Activated CD4-positive, alpha-beta memory T cell treated with anti-CD3 and anti-CD28 coated beads, Interleukin-2, amount 10 ng/mL, durations not matched to agents 7 days and 5 days (primary cell): ENCODE data around the gene NKX3-2. TPM values are rescaled to one million over a fixed set of nuclear protein-coding genes. Genes with fewer than 3 reads are reported as not detected.

ENCODE experiments used
- CTCF ChIA-PET: fragments of 350-600 bp; sonication (Branson Sonifier 250); formaldehyde crosslinking; loops from one replicate; lab custom pipeline; 2021; ENCODE audit warnings: antibody characterized with exemption, inconsistent platforms; lab: Charles Lee
- POLR2A ChIA-PET: fragments of 350-600 bp; sonication (Branson Sonifier 250); formaldehyde crosslinking; loops from one replicate; lab custom pipeline; 2021; ENCODE audit warnings: antibody characterized with exemption; lab: Charles Lee
- DNase-seq: peaks from one replicate; pipeline ENCODE4 v3.0.0-alpha.2; 2020
- H3K27ac Mint-ChIP-seq: one replicate; pipeline ENCODE4 v1.8.0; 2021; ENCODE audit warnings: mild to moderate bottlenecking, mixed read lengths
- H3K27me3 Mint-ChIP-seq: one replicate; pipeline ENCODE4 v1.8.0; 2021; ENCODE audit warnings: mixed read lengths
- H3K36me3 Mint-ChIP-seq: one replicate; pipeline ENCODE4 v1.8.0; 2021; ENCODE audit warnings: low read depth, mixed read lengths
- H3K4me1 Mint-ChIP-seq: one replicate; pipeline ENCODE4 v1.8.0; 2021; ENCODE audit warnings: mixed read lengths
- H3K4me3 Mint-ChIP-seq: one replicate; pipeline ENCODE4 v1.8.0; 2021; ENCODE audit warnings: mild to moderate bottlenecking, mixed read lengths
- H3K9me3 Mint-ChIP-seq: one replicate; pipeline ENCODE4 v1.8.0; 2021; ENCODE audit warnings: mixed read lengths
- total RNA-seq, 2 experiments: library from RNA; stranded (reverse); gene quantifications; one replicate each; pipeline ENCODE4 v1.2.3, GENCODE V29; 2021

NKX3-2 gene
- total RNA-seq, 2 experiments from 2014 or later = not detected

DNA sequence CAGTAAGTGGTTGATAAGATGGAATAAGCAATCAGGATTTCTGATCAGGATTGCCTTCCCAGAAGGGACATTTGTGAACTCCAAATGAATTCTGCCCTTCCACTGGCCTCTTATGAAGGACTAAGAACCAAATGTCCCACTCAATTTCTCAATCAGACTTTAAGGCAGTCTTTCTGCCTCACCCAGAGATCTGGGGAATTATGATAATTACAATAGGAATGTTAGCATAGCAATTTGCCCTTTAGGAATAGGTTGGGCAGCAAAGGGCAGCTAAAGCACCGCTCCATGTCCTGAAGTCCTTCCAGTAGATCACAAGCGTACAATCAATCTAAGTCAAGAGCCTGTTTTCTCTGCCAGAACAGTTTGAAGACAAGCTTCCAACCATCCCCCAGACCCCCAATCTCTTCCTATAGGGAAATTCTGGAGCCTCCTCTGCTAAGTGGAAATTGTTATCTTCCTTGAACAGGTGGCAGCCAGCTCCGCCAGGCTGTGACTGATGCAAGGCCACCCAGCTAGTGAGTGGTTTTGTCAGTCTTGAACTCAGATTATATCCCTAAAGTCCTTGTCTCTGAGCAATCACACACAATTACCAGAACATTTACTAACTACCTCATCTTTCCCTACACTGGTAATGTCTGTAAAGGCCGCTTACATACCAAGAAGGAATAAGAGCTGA is 18.6 kb downstream of the NKX3-2 start:
- ChIA-PET CTCF (interaction anchor here (1.4 kb wide), 1 partner anchor 15 kb away, joined by 5 read pairs; no protein-coding TSS in a partner anchor), POLR2A (interaction anchor here (1.1 kb wide), 1 partner anchor 11 kb away, joined by 4 read pairs; no protein-coding TSS in a partner anchor)
- Mint-ChIP-seq H3K36me3 (peaks cover 16% of the 10 kb centered on the region), H3K4me1 (peaks cover 18% of the 10 kb centered on the region), H3K9me3 (peaks cover 8% of the 10 kb centered on the region), H3K4me3 (no peak overlapping the region), H3K27me3 (peaks cover 92% of the 10 kb centered on the region), H3K27ac (no peak overlapping the region)
- no peak for DNase-seq

DNA sequence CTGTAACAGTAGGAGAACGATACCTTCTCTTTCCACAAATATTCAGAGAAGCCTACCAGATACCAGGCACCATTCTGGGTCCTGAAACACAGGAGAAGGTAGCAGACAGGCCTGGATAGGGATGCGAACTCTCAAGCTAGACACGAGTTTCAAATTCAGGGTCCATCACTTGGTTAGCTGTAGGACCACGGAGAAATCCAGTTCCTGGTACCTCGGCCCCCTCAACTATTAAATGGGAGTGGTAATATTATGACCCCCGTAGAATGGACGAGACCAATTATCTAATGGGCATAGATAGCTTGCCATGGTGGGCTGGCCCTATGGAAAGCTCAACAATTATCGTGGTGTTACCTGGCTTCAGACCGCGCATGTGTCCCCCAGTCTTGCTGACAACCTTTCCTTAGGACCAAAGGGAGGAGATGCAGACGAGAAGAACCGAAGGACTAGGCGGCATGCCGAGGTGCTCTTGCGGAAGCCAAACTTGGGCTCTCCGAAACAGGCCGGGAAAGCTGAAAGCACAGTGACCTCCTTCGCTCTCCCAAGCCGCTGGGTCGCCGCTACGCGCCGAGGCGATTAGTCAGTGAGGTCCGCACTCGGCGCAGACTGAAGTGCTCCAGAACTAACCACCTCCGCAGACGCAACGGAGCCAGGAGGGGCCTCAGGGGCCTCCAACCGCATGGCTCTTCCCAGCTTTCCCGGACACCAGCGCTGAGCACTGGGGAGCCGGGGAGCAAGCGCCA is 19.6 kb downstream of the NKX3-2 start:
- POLR2A ChIA-PET = no interaction called here
- Mint-ChIP-seq H3K27me3 (peaks cover 86% of the 10 kb centered on the region), H3K4me3 (no peak overlapping the region), H3K27ac (no peak overlapping the region), H3K9me3 (peaks cover 8% of the 10 kb centered on the region), H3K4me1 (peaks cover 18% of the 10 kb centered on the region), H3K36me3 (peaks cover 16% of the 10 kb centered on the region)
- CTCF ChIA-PET = interaction anchor here (1.4 kb wide), 1 partner anchor 16 kb away, joined by 5 read pairs; no protein-coding TSS in a partner anchor
- no peak for DNase-seq

DNA sequence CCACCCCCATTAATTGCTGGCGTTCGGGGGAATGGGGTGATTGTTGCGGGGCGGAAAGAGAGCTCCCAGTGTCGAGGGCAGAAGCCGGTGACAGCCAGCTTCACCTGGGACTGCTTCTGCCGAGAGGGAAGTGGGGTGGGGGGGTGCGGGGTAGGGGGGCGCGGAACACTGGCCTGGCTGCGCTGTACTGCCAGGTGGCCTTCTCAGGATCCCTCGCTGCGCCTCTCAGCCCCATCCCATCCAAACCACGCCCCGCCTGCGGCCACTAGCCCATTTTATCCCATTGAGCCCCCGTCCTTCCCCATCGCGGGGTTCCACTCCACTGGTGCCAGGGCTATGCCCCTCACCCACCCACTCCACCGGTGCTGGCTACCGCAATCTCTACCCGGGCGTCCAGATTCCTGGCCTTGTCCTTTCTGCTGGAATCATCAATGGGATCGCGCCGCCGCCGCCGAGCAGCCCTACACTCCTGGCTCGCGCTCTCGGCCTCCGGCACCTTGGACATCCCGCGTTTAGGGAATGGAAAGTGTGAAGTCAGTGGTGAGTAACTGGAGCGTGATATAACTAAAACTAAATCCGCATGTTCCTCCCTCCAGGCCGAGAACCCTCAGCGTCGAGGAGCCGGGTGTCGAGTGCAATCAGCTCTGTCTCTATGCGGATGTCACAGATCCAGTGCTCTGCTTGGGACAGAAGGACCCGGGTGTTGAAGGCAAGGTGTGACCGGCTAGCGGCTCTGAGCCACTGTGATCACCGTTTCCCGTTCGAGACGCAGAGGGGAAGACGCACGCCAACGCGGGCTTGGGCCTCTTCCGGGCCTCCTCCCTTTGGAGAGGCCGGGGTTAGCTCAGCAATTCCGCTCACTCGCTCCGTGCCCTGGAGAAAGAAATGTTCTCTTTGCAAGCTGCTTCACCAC is 20.5 kb downstream of the NKX3-2 start:
- H3K36me3 Mint-ChIP-seq = peaks cover 15% of the 10 kb centered on the region
- ChIA-PET POLR2A (no interaction called here), CTCF (no interaction called here)
- H3K9me3 Mint-ChIP-seq = peaks cover 7% of the 10 kb centered on the region
- DNase-seq = no peak
- peaks cover 84% of the 10 kb centered on the region for H3K27me3 Mint-ChIP-seq
- H3K4me1 Mint-ChIP-seq = peaks cover 16% of the 10 kb centered on the region
- H3K27ac Mint-ChIP-seq = no peak overlapping the region
- H3K4me3 Mint-ChIP-seq = no peak overlapping the region

DNA sequence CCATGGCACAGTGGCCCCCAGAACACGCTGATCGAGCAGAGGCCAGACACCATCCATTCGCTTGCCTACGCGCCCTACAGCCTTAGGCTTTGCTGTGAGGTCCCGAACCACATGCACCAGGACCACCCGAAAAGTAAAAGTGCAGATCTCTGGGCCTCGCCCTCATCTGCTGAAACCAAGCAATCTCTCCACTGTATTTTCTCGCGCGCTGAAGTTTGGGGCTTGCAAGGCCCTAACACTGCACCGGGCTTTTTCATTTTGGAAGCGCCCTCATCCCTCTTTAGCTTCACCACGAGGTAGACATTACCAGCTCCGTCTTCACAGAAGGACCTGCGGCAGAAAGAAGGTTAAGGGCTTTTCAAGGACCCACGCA is 21.2 kb downstream of the NKX3-2 start:
- CTCF ChIA-PET = no interaction called here
- H3K27ac Mint-ChIP-seq = no peak overlapping the region
- H3K4me1 Mint-ChIP-seq = peaks cover 8% of the 10 kb centered on the region
- peaks cover 6% of the 10 kb centered on the region for H3K9me3 Mint-ChIP-seq
- H3K4me3 Mint-ChIP-seq = no peak overlapping the region
- H3K36me3 Mint-ChIP-seq = peaks cover 8% of the 10 kb centered on the region
- POLR2A ChIA-PET = no interaction called here
- no peak for DNase-seq
- peaks cover 80% of the 10 kb centered on the region for H3K27me3 Mint-ChIP-seq

DNA sequence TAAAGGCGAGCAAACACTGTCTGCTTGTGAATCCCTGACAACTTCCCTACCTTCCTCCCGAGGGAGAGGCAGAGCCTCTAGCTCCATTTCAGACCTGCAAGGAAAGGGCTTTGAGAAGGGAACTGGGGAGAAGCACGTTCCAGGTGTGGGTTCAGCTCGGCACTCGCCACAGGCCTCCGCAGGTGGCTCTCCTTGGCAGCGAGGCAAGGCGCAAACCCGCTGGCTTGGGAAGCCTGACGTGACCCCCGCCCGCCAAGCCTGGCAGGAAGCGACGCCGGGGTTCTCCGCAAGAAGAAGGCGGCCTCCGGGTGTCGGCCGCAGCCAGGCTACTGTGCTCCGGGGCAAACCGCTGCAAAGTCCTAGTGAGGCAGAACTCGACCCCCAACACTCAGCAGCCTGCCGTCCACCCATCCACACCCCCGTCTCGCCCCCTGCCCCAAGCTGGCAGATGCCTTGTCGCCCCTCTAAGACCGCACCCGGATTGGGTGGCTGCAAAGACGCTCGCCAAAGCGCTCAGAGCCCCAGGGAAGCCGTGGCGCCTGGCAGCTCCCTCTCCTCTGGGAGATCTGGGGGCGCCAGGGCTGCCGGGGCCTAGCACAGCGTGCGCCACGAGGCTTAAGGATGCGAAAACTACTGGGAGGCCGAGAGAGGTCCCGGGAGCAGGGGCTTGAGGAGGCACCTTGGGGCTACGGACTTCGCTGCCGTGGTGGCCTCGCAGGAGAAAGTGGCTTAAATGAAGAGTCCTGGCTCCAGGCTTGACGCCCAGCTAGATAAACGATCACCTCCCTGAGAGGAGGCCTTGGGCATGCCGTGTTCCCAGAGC is 21.8 kb downstream of the NKX3-2 start:
- no peak for DNase-seq
- no peak overlapping the region for H3K27ac Mint-ChIP-seq
- CTCF ChIA-PET = interaction anchor here (0.6 kb wide), 1 partner anchor 12 kb away, joined by 3 read pairs; no protein-coding TSS in a partner anchor
- H3K9me3 Mint-ChIP-seq = peaks cover 6% of the 10 kb centered on the region
- no peak overlapping the region for H3K4me3 Mint-ChIP-seq
- peaks cover 6% of the 10 kb centered on the region for H3K4me1 Mint-ChIP-seq
- POLR2A ChIA-PET = no interaction called here
- H3K27me3 Mint-ChIP-seq = peaks cover 75% of the 10 kb centered on the region
- peaks cover 7% of the 10 kb centered on the region for H3K36me3 Mint-ChIP-seq

DNA sequence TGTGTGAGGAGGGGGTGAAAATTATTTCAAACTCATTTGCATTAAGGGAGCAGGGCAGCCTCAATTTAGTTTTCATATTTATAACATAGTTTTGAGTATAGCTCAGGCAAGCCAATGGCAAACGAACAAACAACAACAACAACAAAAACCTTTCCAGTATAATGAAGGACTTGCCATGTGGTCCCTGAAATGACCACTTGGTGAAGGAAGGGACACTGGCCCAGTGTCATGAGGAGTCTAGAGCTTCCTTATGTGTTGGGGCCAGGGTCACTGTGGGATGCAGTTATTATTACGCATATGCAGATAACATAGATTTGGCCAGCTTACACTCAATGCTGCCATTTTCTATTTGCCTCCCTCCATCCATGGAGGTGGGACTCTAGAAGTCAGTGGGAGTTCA is 23.3 kb downstream of the NKX3-2 start:
- POLR2A ChIA-PET = interaction anchor here (0.7 kb wide), 1 partner anchor 16 kb away, joined by 3 read pairs; no protein-coding TSS in a partner anchor

DNA sequence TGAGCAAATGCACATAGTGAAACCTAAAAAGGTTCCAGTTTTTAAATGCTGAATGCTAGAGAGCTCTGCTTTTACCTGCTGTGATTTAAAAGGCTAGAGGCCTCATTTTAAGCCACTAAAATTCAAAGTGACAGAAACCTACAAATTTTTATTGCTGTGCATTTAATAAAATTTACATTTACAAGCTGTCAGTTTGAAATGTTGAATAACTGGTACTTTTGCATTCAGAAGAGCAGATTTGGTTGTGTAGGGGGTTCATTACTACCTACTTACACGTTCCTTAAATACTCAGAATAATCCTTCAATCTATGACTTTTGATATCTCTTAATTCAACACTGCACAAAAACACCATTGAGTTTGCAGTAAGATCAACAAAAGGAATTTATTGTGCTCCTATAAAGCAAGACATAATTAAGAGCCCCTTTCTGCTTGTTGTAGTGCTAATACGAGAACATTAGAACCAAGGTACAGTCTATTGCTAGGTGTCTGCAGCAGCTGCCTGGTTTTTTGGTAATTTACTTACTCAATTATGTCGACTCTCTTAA is 27.9 kb downstream of the NKX3-2 start:
- ChIA-PET CTCF (no interaction called here), POLR2A (no interaction called here)
- Mint-ChIP-seq H3K4me1 (no peaks in the 10 kb centered on the region), H3K27ac (no peak overlapping the region), H3K4me3 (no peak overlapping the region), H3K36me3 (no peaks in the 10 kb centered on the region), H3K9me3 (no peaks in the 10 kb centered on the region), H3K27me3 (peaks cover 43% of the 10 kb centered on the region)
- no peak for DNase-seq

More for the DNA sequence above, 23.3 kb downstream of the NKX3-2 start:
- CTCF ChIA-PET = no interaction called here
- no peak overlapping the region for H3K27ac Mint-ChIP-seq
- peaks cover 6% of the 10 kb centered on the region for H3K9me3 Mint-ChIP-seq
- peaks cover 70% of the 10 kb centered on the region for H3K27me3 Mint-ChIP-seq
- H3K36me3 Mint-ChIP-seq = peaks cover 7% of the 10 kb centered on the region
- peaks cover 3% of the 10 kb centered on the region for H3K4me1 Mint-ChIP-seq
- no peak for DNase-seq
- H3K4me3 Mint-ChIP-seq = no peak overlapping the region

DNA sequence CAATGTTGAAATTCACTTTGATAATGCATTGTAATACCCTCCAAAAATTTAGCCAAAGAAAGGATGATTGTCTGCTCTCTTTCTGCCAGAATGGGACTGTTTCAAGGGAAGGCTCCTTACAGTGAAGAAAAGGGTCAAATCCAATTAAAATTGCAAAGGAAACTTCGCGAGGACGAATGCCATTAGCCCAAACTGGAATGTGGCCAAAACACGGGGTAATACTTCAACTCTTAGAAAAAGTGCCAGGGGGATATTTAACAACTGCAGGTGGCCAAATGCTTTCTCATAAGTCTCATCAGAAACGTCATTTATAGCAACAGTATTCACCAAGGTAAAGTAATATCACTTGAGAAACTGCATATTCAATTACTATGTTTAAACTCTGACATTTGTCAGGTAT is 29.0 kb downstream of the NKX3-2 start:
- Mint-ChIP-seq H3K27ac (no peak overlapping the region), H3K27me3 (peaks cover 42% of the 10 kb centered on the region), H3K4me3 (no peak overlapping the region), H3K9me3 (no peaks in the 10 kb centered on the region), H3K4me1 (no peaks in the 10 kb centered on the region), H3K36me3 (no peaks in the 10 kb centered on the region)
- ChIA-PET POLR2A (no interaction called here), CTCF (no interaction called here)
- DNase-seq = no peak

DNA sequence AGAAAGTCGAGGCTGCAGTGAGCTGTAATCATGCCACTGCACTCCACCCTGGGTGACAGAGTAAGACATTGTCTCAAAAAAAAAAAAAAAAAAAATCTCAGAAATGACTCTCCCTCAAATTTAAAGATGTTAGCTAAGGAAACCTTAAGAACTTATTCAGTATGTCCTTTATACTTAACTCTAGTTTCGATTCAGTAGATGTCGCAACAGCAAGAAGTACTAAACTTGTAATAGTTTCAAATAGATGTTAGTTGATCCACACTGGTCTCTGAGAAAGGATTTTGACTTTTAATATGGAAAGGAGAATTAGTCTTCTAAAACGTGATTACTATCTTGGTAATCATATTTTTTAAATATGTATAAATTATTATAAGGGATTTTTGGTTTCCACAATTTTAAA is 29.6 kb downstream of the NKX3-2 start:
- POLR2A ChIA-PET = no interaction called here
- DNase-seq = no peak
- Mint-ChIP-seq H3K36me3 (no peaks in the 10 kb centered on the region), H3K4me1 (no peaks in the 10 kb centered on the region), H3K27me3 (peaks cover 41% of the 10 kb centered on the region), H3K4me3 (no peak overlapping the region), H3K27ac (no peak overlapping the region), H3K9me3 (no peaks in the 10 kb centered on the region)
- CTCF ChIA-PET = no interaction called here

DNA sequence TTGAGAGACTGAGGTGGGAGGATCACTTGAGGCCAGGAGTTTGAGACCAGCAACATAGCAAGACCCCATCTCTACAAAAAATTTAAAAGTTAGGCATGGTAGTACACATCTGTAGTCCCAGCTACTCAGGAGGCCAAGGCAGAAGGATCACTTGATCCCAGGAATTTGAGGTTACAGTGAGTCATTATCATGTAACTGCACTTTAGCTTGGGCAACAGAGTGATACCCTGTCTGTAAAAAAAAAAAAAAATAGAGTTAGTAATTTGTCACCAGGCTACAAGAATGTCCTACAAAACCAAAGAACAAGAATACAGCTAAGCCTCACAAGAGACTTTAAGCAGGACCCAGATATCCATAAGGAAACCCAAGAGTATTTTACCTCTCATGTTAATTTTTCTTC is 33.2 kb downstream of the NKX3-2 start:
- peaks cover 23% of the 10 kb centered on the region for H3K27me3 Mint-ChIP-seq
- no peaks in the 10 kb centered on the region for H3K36me3 Mint-ChIP-seq
- H3K27ac Mint-ChIP-seq = no peak overlapping the region
- no peaks in the 10 kb centered on the region for H3K4me1 Mint-ChIP-seq
- CTCF ChIA-PET = no interaction called here
- POLR2A ChIA-PET = no interaction called here
- H3K4me3 Mint-ChIP-seq = no peak overlapping the region
- DNase-seq = no peak
- H3K9me3 Mint-ChIP-seq = no peaks in the 10 kb centered on the region

DNA sequence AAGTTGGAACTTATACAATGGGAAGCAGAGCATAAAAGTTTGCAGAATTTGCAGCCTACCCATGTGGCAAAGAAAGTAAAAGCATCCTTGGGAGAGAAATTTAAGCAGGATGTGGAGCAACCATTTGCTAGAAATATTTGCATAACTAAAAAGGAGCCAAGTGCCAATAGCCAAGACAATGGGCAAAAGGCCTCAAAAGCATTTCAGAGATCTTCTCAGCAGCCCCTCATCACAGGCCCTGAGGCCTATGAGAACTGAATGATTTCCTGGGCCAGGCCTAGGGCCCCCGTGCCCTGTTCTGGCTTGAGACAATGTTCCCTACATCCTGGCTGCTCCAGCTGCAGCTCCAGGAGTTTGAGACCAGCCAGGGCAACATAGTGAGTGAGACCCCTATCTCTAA is 34.9 kb downstream of the NKX3-2 start:
- Mint-ChIP-seq H3K27me3 (peaks cover 19% of the 10 kb centered on the region), H3K4me1 (no peaks in the 10 kb centered on the region), H3K27ac (no peak overlapping the region)

DNA sequence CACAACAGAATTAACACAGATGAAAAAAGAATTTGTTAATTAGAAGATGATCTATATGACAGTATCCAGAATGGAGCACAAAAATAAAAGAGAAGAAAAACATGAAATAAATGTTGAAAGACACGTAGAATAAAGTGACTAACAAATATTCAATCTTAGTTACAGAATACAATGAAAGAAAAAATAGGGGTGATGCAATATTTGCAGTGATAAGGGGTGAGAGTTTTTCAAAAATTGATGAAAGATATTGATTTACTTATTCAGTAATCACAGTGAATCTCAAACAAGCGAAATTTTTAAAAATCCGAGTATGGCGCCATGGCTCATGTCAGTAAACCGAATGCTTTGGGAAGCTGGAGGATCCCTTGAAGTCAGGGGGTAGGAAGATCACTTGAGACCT is 39.9 kb downstream of the NKX3-2 start:
- Mint-ChIP-seq H3K4me1 (no peaks in the 10 kb centered on the region), H3K27me3 (peaks cover 22% of the 10 kb centered on the region), H3K36me3 (no peaks in the 10 kb centered on the region), H3K9me3 (no peaks in the 10 kb centered on the region), H3K27ac (no peak overlapping the region), H3K4me3 (no peak overlapping the region)
- DNase-seq = no peak
- ChIA-PET CTCF (no interaction called here), POLR2A (no interaction called here)

More for the DNA sequence above, 34.9 kb downstream of the NKX3-2 start:
- Mint-ChIP-seq H3K9me3 (no peaks in the 10 kb centered on the region), H3K4me3 (no peak overlapping the region), H3K36me3 (no peaks in the 10 kb centered on the region)
- CTCF ChIA-PET = no interaction called here
- POLR2A ChIA-PET = no interaction called here
- no peak for DNase-seq
